GM21717 (cell line): ENCODE data around the gene IFNG.
"Not testable (repeated sequence)": the region's sequence is repeated elsewhere in the genome, so short reads cannot be mapped to it uniquely, and the experiment has no call there.

ENCODE experiments used
- ATAC-seq: cut with Tn5 transposase; IDR thresholded peaks from one replicate; pipeline ENCODE4 v1.9.1; 2021; ENCODE audit warnings: mild to moderate bottlenecking, moderate library complexity; ENCODE audit not compliant: unreplicated experiment

IFNG gene

DNA sequence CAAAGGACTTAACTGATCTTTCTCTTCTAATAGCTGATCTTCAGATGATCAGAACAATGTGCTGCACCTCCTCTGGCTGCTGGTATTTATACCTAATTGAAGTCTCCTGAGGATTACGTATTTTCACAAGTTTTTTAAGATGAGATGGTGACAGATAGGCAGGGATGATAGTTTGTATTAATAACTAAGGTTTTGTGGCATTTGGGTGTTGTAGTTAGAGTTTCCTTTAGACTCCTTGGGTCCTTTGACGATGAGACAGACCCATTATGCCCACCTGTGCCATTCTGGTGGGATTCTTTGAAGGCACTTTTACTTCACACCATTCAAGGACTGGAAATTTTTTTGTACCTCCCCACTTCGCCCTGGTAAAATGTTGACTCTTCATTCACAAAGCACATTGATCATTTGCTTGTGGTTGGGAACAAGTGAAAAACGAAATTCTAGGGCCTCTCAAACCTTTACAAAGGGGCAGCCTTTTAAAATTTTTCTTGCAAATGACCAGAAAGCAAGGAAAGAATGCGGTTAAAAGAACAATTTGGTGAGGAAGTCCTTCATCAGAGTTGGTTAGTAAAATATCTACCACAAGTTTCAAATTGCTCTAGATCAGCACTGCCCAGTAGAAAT, at the start of gene IFNG:
TSS of gene IFNG (minus strand) at position 60 of the 624 bp plus-strand sequence. CDS start 125 bp downstream, outside the sequence.
- no peak for ATAC-seq

DNA sequence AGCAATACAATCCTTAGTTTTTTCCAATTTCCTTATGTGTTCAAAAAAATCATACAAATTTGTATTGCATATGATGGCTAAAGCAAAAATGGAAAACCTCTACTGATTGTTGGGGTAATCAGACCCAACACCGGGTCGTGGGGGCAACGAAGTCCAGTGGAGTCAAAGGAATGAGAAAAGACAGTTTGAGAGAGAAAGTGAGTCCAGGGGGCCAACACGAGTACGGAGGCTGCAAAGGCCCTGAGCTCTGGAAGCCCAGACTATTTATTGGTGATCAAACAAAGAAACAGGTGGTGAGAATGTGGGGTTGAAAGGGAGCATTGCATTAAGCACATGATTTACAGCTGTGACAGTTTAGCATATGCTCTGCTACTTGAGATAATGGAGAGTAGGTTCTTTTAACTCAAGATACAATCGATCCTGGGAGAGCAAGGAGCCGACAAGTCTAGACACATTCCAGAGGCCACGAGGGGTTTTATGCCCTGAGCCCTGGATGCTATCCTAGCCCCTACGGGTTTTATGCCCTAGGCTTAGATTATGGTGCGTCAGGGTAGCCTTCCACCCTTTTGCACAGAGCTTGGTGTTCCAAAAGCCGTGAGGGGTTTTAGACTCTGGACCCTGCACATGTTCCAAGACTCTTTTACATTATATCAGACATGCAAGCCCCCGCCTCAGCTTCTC, 49.6 kb upstream of the IFNG start:
- ATAC-seq: not testable (repeated sequence)

DNA sequence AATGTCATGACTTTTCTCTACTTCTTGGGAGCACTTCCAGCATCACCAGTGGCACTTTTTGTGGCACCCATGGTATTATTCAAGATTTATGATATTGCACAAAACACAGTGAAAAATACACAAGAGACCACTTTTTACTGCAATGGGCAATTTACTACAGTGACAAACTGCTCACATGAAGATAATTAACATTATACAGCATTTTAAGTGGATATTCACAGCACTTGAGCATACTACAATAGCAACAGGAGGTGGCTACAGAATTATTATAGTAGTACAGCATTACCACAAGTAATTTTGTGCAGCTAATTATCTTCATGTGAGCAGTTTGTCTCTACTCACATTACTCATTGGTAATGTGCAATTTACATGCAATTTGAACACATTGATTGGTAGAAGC, 47.7 kb upstream of the IFNG start:
- ATAC-seq: no peak

DNA sequence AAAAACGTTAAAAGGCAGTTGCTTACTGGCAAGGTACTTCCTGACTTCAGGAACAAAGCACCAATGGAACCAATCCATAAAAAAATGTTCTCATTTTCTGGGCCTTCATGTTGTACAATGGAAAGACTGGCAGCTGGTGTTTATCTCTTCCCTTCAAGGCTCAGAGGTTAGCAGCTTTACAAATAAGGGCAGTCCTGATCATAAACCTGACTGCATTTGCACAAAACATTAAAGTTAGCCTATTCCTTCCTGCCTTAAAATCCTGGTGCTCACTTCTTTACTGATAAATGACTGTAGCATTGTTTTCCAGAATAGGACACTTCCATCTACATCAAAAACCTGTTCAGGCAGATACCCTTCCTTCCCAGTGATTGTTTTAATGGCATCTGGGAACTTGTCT, 46.9 kb upstream of the IFNG start:
- ATAC-seq: no peak

DNA sequence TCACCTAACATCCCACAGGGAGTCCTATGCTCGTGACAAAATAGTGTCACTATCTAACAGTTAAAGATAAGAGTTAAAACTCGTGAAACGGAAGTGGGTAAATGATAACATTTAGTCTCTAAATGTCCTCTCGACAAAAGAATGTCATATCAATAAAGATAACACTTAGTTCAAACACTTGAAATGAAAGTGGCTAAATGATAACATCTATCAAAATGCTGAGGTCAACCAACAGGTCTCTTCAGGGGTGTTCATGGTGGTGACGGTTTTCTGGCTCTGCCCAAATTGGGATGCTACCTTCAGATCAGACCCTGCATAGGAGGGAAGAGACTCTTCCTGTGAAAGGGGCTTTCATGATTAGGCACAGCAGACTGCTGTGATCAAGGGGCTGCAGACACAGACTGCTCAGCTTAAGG, 43.9 kb upstream of the IFNG start:
- ATAC-seq: no peak

DNA sequence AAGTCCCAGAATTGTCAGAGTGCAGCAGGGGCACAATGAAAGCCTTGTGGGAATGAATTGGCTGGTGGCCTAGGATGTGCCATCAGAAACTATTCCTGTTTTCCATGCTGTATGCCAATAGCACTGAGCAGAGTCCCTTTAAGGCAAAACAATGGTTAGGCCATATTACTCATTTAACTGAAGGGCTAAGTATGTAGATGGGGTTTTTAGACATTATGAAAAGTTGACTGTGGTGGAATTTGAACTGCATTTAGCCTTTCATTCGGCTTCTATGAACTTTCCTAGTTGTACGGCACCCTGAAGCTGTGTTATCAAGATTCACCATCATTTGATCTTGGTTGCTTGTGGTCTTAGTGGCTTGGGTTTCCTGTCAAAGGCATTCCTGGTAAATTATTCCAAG, 41.3 kb upstream of the IFNG start:
- ATAC-seq: no peak

DNA sequence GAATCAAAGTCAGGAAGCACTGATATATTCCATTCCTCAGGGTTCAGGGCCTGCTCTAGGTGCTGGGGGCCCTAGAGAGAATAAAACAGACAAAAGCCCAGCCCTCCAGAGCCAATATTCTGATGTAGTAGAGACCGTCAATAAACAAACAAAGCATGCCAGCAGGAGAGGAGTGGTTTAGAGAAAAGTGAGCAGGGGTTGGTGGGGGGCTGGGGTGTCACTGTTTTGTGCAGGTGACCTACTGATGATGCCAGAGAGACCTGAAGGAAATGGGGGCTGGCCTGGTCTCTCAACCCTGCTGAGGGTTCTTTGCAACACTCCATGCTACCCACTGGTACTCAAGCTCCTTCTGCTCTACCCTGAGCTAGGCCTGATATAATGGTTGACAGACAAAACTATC, 39.6 kb upstream of the IFNG start:
- no peak for ATAC-seq

DNA sequence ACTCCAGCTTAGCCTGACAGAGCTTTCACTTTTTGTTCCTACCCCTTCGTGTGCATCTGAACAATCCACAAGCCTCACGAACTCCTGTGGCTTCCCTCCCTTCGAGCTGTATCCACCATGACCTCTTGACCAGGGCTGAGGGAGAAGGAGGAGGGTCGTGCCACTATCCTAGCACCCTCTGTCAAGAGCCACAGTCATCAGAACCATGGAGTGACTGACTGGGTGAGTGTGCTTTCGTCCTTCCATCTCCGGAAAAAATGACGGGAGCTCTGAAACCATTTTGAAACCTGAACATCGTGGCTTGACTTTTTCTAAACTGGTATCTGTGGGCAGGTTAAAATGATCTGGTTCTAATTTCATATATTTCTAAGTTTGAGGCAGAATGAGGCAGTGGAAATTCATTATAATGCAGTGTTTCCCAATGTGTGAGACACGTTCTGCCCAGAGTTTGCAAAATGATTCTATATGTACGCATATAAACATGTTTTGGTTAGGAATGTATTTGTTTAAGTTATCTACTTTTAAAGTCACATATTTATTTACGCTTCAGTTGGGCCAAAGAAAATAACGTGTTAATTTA, 39.1 kb upstream of the IFNG start:
- ATAC-seq: no peak

DNA sequence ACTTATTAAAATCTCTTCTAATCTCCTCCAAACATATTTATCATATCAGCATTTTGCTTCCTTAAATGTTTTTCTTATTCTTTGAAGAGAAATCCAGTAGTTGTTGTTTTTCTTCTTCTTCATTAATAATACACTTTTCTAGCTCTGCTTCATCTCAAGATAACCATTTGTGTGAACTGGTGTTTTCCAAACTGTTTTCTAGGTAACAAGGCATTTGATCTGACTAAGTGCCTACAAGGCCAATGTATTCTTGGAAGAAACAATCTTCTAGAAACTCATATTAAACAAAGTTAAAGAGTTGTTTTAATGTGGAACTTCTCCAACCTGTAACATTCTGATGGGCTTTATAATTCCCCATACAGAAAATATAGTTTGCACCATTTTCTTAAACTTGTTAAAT, 30.8 kb upstream of the IFNG start:
- no peak for ATAC-seq

DNA sequence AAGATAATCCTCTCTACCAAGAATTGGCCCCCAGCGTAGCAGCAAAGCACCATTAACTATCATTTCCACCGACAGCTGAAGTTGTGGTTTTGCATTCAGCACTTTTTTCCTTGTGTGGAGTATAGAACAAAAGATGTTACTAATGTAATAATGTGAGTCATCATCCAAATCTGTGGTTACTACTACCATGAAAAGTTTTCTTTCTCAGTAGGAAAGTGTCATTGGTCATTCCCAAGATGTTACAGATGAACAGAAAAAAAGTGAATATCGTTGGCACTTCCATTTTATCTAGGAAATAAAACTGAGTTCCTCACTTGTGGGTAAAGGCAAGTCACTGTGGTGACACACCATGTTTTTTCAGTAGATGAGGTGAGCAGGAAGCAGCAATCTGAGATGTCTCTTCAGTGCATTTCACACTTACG, 30.3 kb upstream of the IFNG start:
- ATAC-seq: no peak

DNA sequence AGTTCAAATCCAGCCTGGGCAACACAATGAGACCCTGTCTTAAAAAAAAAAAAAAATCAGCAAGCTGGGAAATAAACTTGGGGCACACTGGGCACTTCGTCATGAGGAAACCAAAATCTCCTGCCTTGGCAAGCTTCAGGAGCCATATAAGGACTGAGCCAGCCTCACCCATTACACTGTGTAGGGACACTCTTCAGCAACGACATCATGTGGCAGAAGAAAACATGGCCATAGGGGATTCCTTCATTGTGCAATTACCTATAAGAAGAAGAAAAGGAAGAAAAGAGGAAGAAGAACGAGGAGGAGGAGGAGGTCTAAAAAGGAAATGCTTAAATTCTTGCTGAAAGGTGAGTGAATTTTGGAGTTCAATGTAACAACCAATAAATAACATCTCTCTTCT, 26.1 kb upstream of the IFNG start:
- no peak for ATAC-seq

DNA sequence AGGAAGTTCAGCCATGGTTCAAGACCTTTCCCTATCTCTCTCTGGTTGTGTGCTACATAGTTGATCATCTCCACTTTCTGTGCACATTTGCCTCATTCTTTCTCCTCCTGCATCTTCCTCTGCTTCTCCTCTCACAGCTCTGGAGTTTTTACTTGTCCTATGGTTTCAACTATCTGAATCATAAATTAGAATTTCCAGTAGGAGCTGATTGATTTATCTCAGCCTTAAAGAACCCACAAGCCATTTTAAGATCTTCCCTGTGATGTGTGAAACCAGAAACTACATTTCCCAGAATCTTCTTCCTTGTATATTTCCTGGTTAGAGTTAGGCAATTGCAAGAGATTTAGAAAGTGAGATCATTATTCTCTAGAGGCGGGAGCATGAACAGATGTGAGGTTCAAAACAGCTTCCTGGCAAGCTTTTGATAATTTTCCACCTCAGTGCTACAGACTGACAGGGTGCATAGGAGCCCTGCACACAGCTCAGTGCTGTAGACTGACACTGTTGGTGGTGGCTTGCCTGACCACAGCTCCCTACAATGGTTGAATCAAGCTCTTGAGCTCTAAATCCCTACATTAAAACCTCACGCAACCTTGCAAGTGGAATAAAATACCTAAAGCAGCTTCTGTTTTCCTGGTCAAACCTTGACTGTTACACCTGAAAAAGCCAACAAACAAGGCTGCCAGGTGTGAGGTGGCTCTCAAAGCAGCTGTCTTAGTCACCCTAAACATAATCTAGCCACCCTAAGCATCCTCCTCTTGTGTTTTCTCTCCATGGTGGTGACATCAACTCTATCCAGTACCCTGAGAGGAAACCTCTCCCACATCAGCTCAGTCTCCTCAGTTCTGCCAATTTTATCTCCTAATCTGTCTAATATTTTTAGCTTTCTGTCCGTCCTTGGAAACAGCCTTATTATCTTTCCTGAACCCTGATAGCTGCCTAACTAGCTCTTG, 21.5 kb upstream of the IFNG start:
- no peak for ATAC-seq

DNA sequence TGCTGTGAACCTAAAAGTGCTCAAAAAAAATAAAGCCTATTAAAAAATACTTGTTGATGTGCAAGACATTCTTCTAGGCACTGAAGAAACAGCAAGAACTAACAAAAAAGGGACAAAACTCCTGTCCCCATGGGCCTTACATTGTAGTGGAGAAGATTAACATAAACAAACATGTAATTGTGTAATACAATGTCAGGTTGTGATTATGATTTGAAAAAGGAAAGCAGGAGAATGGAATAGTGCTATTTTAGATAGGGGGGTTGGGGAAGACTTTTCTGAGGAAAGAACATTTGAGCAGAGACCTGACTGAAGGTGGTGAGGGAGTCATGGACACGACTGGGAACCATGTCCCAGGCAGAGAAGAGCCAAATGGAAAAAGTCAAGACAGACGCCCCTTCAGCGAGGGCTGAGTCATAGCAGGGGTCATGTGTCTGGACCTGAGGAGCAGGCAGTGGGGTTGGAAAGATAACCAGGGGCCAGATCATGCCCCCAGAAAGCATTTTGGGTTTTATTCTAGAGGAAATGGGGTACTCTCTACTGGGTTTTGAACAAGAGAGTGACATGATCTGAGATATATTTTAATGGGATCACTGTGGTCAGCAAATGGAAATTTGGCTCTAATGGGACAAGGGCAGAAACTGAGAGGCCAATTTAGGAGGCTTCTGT, 19.4 kb upstream of the IFNG start:
- no peak for ATAC-seq

DNA sequence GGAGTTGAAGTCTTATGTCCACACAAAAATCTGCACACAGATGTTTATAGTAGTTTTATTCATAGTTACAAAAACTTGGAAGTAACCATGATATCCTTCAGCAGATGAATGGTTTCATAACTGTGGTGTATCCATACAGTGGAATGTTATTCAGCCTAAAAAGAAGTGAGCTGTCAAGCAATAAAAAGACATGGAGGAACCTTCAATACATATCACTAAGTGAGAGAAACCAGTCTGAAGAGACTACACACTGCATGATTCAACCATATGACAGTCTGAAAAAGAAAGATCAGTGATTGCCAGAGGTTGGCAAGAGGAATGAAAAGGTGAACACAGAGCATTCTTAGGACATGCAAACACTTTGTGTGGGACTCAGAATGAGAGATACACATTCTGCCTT, 18.6 kb upstream of the IFNG start:
- no peak for ATAC-seq

DNA sequence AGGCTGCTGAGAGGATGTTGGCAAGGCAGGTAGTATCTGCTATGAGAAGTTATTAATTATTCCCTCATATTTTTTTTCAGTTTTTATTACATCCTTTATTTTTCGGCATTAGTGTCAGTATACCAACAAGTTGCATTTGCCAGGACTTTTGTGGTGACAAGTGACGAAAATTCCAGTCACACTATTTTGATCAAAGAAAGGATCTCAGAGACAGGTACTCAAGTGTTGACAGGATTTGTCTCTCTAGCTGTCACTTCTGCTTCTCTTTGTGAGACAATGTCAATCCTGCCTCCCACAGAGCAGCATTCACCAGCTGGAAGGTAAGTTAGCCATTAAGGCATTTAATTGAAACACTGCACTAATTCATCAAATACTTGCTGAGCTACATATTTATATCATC, 18.0 kb upstream of the IFNG start:
- no peak for ATAC-seq

DNA sequence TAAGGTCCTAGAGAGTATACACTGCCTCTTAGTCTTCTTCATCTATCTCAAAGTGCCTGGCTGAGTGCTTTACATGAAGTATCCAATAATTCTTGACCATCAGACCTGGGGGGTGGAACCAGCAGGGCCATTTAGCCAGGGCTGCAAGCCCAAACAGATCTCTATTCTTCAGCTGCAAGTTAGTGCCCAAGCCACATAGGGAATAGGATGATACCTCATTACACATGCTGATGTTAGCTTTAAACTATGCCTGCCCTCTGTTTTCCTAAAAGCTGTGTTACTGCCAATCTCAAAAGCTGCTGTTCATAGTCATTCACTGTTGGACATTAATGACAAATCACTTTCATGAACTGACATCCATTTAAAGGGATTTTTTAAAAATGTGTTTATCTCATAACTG, 16.7 kb upstream of the IFNG start:
- no peak for ATAC-seq

DNA sequence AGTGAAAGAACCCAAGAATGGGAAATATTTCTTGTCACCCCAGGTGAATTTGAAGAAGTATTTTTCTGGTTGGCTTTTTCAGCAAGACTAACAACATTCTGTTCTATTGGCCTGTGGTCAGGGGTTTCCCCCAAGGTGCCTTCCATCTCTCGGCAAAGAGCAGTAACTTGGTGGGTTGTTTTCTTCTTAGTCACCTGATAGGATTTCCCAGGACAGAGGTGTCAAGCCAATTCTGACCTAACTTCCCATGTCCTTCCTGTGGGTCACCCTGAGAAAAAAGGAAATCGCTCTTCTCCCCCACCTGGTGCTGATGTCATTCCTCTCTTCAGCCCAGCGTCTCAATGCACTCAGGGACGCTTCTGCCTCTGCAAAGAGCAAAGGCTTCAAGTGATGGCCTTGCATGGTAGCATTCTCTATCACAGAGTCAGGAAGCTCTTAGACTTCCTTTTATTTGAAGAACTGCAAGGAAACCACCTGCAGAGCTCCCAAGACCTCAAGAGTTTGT, 16.1 kb upstream of the IFNG start:
- ATAC-seq: peak; percentile 86

DNA sequence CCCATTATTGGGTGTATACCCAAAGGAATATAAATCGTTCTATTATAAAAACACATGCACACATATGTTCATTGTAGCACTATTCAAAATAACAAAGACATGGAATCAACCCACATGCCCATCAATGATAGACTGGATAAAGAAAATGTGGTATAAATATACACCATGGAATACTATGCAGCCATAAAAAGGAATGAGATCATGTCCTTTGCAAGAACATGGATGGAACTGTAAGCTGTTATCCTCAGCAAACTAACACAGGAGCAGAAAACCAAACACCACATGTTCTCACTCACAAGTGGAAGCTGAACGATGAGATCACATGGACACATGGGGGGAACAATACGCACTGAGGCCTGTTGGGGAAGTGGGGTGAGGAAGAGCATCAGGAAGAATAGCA, 15.2 kb upstream of the IFNG start:
- ATAC-seq: not testable (repeated sequence)

DNA sequence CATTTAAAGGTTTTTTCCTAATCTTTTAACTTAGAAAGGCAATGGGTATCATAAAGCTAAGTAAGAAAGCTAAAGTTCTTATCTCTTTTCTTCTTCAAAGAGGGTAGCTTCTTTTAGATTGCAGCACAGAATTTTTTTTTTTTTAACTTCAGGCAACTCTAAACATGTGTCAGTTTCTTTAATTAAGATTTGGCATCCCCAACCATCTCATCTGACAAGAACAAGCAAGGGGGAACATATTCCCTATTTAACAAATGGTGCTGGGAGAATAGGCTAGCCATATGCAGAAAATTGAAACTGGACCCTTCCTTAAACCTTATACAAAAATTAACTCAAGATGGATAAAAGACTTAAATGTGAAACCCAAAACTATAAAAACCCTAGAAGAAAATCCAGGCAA, 14.3 kb upstream of the IFNG start:
- no peak for ATAC-seq

DNA sequence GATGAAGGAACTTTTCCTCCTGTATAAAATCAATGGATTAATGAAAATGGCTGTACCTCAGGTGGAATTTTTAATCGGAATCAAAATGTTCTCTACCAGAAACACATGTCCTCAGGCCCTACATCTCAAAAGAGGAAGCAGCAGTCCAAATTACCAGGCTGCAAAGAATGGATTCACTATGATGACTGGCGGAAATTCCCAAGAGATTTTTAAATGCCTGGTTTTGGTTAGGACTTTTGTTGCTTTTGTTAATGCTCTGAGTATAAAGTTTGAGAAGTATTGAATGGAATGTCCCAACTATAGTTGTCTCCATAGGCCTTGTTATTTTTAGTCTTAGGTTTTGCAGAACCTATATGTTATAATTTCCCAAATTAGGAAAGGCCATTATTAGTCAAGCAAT, 11.2 kb upstream of the IFNG start:
- ATAC-seq: no peak
